GM13977 (cell line): ENCODE results near the gene VMAC.

ENCODE experiments used
- DNase-seq: peaks from one replicate; pipeline ENCODE4 v3.0.0; 2012; ENCODE audit warnings: low spot score
- in situ Hi-C: fragments of 300-500 bp; cut with MboI; formaldehyde crosslinking; loops from one replicate; pipeline ENCODE4 v1.12.0; 2022; ENCODE audit warnings: low sequenced_read_pairs, low pct_unique_long_range_greater_than_20kb, mixed read lengths, inconsistent platforms; ENCODE audit not compliant: unreplicated experiment
- TF ChIP-seq, protein P1 (sequence below): IDR thresholded peaks from 2 replicates; pipeline ENCODE4 v1.5.1; 2012; ENCODE audit warnings: mild to moderate bottlenecking, control low read depth; ENCODE audit not compliant: insufficient read depth; ENCODE audit errors: extremely low read depth, missing control alignments

Gene VMAC

DNA sequence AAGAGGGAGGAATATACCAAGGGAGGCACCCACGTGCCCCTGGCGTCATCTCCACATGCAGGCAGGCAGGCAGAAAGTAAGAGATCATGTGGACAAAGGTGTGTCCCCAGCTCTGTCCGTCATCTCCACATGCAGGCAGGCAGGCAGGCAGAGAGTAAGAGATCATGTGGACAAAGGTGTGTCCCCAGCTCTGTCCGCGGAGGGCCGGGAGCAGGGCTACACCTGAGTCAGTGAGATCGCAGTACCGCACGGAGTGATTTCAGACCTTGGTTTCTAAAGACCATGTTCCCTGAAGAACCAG lies 31.6 kb downstream of the VMAC start:
- TF ChIP-seq, protein P1, sequence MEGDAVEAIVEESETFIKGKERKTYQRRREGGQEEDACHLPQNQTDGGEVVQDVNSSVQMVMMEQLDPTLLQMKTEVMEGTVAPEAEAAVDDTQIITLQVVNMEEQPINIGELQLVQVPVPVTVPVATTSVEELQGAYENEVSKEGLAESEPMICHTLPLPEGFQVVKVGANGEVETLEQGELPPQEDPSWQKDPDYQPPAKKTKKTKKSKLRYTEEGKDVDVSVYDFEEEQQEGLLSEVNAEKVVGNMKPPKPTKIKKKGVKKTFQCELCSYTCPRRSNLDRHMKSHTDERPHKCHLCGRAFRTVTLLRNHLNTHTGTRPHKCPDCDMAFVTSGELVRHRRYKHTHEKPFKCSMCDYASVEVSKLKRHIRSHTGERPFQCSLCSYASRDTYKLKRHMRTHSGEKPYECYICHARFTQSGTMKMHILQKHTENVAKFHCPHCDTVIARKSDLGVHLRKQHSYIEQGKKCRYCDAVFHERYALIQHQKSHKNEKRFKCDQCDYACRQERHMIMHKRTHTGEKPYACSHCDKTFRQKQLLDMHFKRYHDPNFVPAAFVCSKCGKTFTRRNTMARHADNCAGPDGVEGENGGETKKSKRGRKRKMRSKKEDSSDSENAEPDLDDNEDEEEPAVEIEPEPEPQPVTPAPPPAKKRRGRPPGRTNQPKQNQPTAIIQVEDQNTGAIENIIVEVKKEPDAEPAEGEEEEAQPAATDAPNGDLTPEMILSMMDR, result no peak
- in situ Hi-C loops, result no loop called here

DNA sequence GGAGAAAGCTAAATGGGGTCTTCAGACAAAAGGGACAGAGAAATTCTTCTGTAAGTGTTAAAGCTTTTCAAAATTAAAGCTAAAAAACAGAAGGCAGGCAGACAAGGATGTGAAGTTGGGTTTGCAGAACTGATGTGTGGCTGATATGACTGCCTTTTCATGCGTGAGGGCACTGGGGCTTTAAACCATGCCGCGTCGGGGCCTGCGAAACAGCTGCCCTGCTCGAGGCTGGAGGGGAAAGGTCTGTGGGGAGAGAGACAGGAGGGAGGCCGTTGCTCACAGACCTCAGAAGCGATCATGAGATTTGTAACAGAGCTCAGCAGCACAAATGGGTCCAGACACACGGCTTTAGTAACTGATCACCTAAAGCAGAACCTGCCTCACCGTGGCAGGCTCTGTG lies 32.9 kb downstream of the VMAC start:
- in situ Hi-C loops, result no loop called here
- DNase-seq, result no peak
- TF ChIP-seq, protein P1, result no peak

More for the DNA sequence above, 31.6 kb downstream of the VMAC start:
- no peak for DNase-seq

DNA sequence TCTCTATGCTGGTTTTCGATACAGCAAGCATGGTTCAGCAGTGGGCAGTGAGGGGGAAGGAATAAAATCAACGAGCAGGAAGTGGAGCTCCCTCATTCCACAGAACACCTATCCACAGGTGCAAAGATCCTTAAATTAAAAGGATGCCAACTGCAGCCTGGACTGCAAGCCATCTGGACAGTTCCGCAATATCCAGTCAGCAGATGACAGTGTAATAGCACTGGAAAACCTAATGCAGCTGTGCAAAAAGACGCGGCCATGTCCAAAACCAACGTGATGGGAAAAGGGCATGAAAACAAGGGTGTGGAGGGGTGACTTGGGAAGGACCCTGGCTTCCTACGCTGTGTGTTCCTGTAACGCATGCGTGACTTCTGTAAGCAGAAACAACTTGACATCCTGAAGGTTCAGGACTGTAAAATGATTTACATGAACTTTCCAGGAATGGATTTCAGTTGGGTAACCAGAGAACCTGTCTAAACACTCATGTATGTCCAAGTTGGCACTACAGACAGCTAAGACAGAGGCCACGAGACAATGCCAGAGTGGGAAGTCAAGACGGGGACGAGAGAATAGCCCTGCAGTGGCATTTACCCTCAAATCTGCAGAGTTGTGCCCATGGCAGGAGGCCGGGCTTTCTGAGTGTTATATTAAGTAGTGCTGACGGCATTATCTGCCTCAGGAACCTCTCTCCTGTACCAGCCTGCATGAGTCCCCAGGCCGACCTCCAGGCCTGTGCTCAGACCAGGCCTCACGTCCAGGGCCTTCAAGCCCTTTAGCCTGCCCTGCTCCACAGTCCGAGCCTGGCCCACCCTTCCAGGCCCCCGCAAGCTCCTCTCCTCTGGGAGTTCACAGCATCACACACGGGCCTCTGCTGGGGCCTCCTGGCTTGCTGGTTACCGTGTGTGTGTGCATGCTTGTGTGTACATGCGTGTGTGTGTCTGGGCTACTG lies 35.9 kb downstream of the VMAC start:
- no peak for DNase-seq
- TF ChIP-seq, protein P1, result no peak
- in situ Hi-C loops, result no loop called here

DNA sequence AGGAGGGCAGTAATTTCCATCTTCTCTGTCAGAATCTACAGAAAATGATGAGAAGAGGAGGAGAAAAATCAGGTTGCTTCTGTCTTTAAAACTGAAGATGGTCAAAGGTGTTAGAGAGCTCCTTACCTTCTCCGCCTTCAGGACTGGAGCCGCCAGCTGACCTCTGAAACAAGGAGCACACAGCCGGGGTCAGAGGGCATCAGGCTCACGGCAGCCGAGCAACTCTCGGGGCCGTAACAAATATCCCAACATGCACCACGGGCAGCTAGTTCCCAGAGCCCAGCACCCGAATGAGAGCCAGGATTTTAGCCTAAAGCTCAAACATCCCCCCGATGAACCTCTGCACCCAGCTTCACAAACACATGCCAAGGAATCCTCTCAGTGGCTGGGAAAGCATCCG lies 37.0 kb downstream of the VMAC start:
- in situ Hi-C loops, result no loop called here
- DNase-seq, result no peak
- TF ChIP-seq, protein P1, result no peak

DNA sequence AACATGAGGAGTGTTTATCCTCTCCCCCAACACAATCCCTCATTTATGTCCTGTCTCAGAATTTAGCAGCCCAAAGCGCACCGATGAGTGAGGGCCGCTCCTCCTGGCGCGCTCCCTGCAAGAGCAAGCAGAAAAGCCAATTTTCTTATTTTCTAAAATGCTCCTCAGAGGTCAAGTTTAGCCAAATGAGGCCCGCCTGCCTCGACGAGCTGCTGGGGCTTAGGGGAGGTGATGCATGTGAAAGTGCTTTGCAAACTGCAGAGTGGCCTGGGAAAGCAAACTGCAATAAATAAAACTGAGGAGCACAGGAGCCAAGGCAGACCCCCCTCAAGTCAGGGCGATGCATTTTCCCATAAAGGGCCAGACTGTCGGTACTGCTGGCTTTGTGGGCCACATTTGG lies 38.4 kb downstream of the VMAC start:
- DNase-seq, result no peak
- in situ Hi-C loops, result no loop called here
- TF ChIP-seq, protein P1, result no peak

DNA sequence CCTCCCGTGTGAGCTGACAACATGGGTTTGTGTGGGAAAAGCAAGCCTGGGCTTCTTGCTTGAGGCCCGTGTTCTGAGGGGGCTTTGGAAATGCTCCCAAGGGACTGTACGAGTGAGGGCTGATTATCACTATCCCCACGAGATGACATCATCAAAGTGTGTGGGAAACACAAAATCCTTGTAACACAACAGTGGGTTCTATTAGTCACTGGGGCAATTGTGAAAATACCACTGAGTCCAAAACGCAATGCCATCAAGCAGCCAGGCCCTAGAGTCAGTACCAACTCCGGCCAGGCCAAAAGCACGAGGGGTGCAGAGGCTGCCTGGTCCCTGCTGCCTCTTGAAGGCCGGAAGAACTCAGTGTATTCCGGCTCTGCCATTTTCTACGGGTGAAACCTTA lies 39.0 kb downstream of the VMAC start:
- DNase-seq, result no peak
- in situ Hi-C loops, result no loop called here
- TF ChIP-seq, protein P1, result no peak

DNA sequence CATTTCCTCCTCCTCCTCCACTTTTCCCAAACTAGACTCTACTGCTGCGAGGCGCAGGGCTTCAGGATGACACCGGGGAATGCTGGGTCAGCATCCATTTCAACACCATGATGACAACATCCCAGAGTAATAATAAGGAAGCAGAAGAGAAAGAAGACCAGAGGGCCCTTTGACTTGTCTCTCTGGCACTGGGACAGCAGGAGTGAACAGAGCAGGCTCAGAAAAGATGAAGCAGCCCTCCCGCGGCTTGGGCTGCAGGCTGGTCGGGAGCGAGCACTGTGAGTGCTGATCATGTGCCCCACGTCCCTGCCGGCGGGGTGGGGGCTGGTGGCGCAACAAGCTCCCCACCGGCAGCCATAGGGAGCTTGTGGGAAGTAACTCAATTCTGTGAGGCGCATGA lies 42.8 kb downstream of the VMAC start:
- TF ChIP-seq, protein P1, result no peak
- no peak for DNase-seq

More for the DNA sequence above, 42.8 kb downstream of the VMAC start:
- in situ Hi-C loops, result no loop called here
